CD14-positive monocyte (primary cell): ENCODE results near the gene FAM107B. TPM values are rescaled to one million over a fixed set of nuclear protein-coding genes. Genes with fewer than 3 reads are reported as not detected.

ENCODE experiments used
- DNase-seq, 3 donors: peaks; one replicate each; pipeline ENCODE4 v3.0.0-alpha.2; 2011 to 2022
- H2AFZ ChIP-seq: 2 replicates; pipeline ENCODE4 v1.6.0; 2012; ENCODE audit warnings: mild to moderate bottlenecking, low read depth, low read length, inconsistent platforms; ENCODE audit not compliant: insufficient read depth, poor library complexity, severe bottlenecking
- H3K27ac ChIP-seq, 2 donors: 1 replicate in 1 of 2; 2 replicates in 1 of 2; pipeline ENCODE4 v1.5.1; 2012 to 2013; ENCODE audit warnings: low read length in 2 of 2, control low read depth in 1 of 2, inconsistent platforms in 1 of 2, low read depth in 1 of 2, mild to moderate bottlenecking in 1 of 2
- H3K27me3 ChIP-seq, 2 donors: one replicate each; pipeline versions ENCODE4 v1.6.0 to v1.6.1; 2011 to 2013; ENCODE audit warnings: low read length in 2 of 2; ENCODE audit not compliant: control insufficient read depth in 2 of 2, insufficient read depth in 2 of 2
- H3K36me3 ChIP-seq, 2 donors: replicated peaks in 1 of 2; 1 replicate in 1 of 2; 2 replicates in 1 of 2; pipeline versions ENCODE4 v1.5.1 to v1.6.1; 2012 to 2013; ENCODE audit warnings: low read length in 2 of 2, control low read depth in 1 of 2, inconsistent platforms in 1 of 2, mild to moderate bottlenecking in 1 of 2; ENCODE audit not compliant: insufficient read depth in 2 of 2, control insufficient read depth in 1 of 2
- H3K4me1 ChIP-seq, 2 donors: 1 replicate in 1 of 2; 2 replicates in 1 of 2; pipeline versions ENCODE4 v1.5.1 to v1.6.1; 2012 to 2013; ENCODE audit warnings: low read length in 2 of 2, control low read depth in 1 of 2, inconsistent platforms in 1 of 2, mild to moderate bottlenecking in 1 of 2, moderate library complexity in 1 of 2; ENCODE audit not compliant: insufficient read depth in 2 of 2, control insufficient read depth in 1 of 2
- H3K4me2 ChIP-seq: replicated peaks from 2 replicates; pipeline ENCODE3; 2012; ENCODE audit warnings: low read length, moderate library complexity, mild to moderate bottlenecking; ENCODE audit not compliant: poor library complexity, severe bottlenecking; ENCODE audit errors: extremely low read depth
- H3K4me3 ChIP-seq, 3 experiments: fragments of 200-600 bp in 1 of 3; sonication (generic) in 1 of 3; replicated peaks in 1 of 3; 1 replicate in 2 of 3; 2 replicates in 1 of 3; pipeline ENCODE4 v1.5.1; 2011 to 2013; ENCODE audit warnings: low read length in 3 of 3, mild to moderate bottlenecking in 3 of 3, control low read depth in 2 of 3, low read depth in 2 of 3, inconsistent platforms in 1 of 3, moderate library complexity in 1 of 3
- H3K79me2 ChIP-seq: 2 replicates; pipeline ENCODE4 v1.6.0; 2012; ENCODE audit warnings: mild to moderate bottlenecking, control low read depth, inconsistent platforms, low read length, moderate library complexity; ENCODE audit not compliant: insufficient read depth
- H3K9ac ChIP-seq: 2 replicates; pipeline ENCODE4 v1.6.0; 2017; ENCODE audit warnings: low read length, mild to moderate bottlenecking; ENCODE audit not compliant: insufficient read depth, poor library complexity, severe bottlenecking
- H3K9me3 ChIP-seq, 2 donors: replicated peaks in 1 of 2; 1 replicate in 1 of 2; 2 replicates in 1 of 2; pipeline versions ENCODE4 v1.5.1 to v1.6.1; 2012 to 2013; ENCODE audit warnings: low read length in 2 of 2, control low read depth in 1 of 2; ENCODE audit not compliant: control insufficient read depth in 1 of 2, insufficient read depth in 1 of 2
- H4K20me1 ChIP-seq: 2 replicates; pipeline ENCODE4 v1.6.0; 2012; ENCODE audit warnings: mild to moderate bottlenecking, low read length, control low read depth, moderate library complexity; ENCODE audit not compliant: insufficient read depth
- H3K27ac Mint-ChIP-seq, 7 donors: one replicate each; pipeline ENCODE4 v1.8.0; 2020; ENCODE audit warnings: mild to moderate bottlenecking in 7 of 7, mixed read lengths in 7 of 7, moderate library complexity in 6 of 7, inconsistent platforms in 2 of 7
- H3K27me3 Mint-ChIP-seq, 3 donors: one replicate each; pipeline ENCODE4 v1.8.0; 2021 to 2022; ENCODE audit warnings: low read depth in 3 of 3, mild to moderate bottlenecking in 3 of 3, mixed read lengths in 3 of 3, moderate library complexity in 3 of 3, inconsistent platforms in 1 of 3
- H3K36me3 Mint-ChIP-seq, 2 donors: one replicate each; pipeline ENCODE4 v1.8.0; 2020; ENCODE audit warnings: mixed read lengths in 2 of 2, inconsistent platforms in 1 of 2, mild to moderate bottlenecking in 1 of 2
- H3K4me1 Mint-ChIP-seq: one replicate; pipeline ENCODE4 v1.8.0; 2020; ENCODE audit warnings: mild to moderate bottlenecking, mixed read lengths
- H3K4me3 Mint-ChIP-seq, 2 donors: one replicate each; pipeline ENCODE4 v1.8.0; 2020; ENCODE audit warnings: mild to moderate bottlenecking in 2 of 2, mixed read lengths in 2 of 2, moderate library complexity in 1 of 2
- H3K9me3 Mint-ChIP-seq, 7 donors: one replicate each; pipeline ENCODE4 v1.8.0; 2020 to 2022; ENCODE audit warnings: mixed read lengths in 7 of 7, mild to moderate bottlenecking in 6 of 7, moderate library complexity in 6 of 7, inconsistent platforms in 2 of 7
- WGBS: methylation state at CpG from one replicate; pipeline ENCODE4 v1.1.5; 2013; ENCODE audit warnings: missing lambda C conversion rate; ENCODE audit not compliant: insufficient coverage; 5-methylcytosine and 5-hydroxymethylcytosine counted together
- intact Hi-C, 2 donors: fragments of 100-400 bp; cut with micrococcal nuclease; formaldehyde crosslinking; loops; one replicate each; pipeline versions ENCODE4 v1.15.0 to v1.15.1; 2023
- polyA minus RNA-seq: library from RNA; depleted of rRNA, polyadenylated mRNA; stranded (reverse); fragments of >200 nt; gene quantifications from 2 replicates; pipeline ENCODE4 v1.2.3, GENCODE V29; 2012
- polyA plus RNA-seq, 3 donors: library from polyadenylated mRNA; depleted of rRNA in 1 of 3; unstranded in 2 of 3; stranded (reverse) in 1 of 3; fragments of 300-500 nt in 2 of 3; fragments of >200 nt in 1 of 3; fragmentation: Illumina TruSeq in 2 of 3; gene quantifications; 1 replicate in 2 of 3; 2 replicates in 1 of 3; pipeline ENCODE4 v1.2.3, GENCODE V29; 2012 to 2021
- total RNA-seq, 12 experiments: library from RNA in 1 of 12; stranded (reverse) in 1 of 12; fragments of 120-200 nt in 1 of 12; gene quantifications; one replicate each; pipeline ENCODE4 v1.2.4 and lab custom pipeline; 2013 to 2026; ENCODE audit warnings: mixed read lengths in 6 of 12, inconsistent platforms in 1 of 12
- TF ChIP-seq, protein P1 (sequence below): fragments of 200-600 bp; IDR thresholded peaks from one replicate; pipeline ENCODE4 v1.8.0; 2022; ENCODE audit warnings: antibody characterized with exemption, mild to moderate bottlenecking

The FAM107B gene
- total RNA-seq (2013) = 63.7 TPM
- polyA plus RNA-seq (10 to 100 TPM; 27.2 to 68.5 (median 28.4) TPM), polyA minus RNA-seq (22.2 and 31.1 TPM in 2 replicates), total RNA-seq (lab: John Stamatoyannopoulos, UW) (332 to 748 (median 498) reads per million in 11 experiments)

DNA sequence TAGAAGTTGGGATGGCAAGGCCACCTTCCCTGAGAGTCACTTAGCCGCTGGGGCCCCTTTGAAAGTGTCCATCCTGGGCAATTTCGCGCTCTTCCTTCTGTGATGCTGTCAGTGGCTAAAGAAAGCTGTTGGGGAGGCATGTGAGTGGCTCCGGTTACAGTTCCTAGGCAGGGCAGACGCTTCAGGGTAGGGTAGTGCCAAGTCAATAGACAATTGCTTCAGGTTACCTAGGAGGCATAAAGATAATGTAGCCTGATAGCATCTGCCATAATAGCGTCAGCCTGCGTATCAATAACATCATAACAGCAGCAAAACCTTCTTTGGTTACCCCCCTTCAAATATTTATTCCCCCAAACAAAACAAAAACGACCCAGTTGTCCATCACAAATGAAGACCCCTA is at the start of gene FAM107B:
Gene FAM107B, minus strand, starts transcription at position 101 of the 400 bp plus-strand sequence. CDS start 234 bp downstream, outside the sequence.
- Histone ChIP-seq H3K27me3 (no peaks in the 10 kb centered on the region), H3K36me3 (no peaks in the 10 kb centered on the region), H3K9ac (no peak within 1 kb of the TSS), H3K79me2 (no peaks in the 10 kb centered on the region), H3K27ac (no peak within 1 kb of the TSS), H3K9me3 (no peaks in the 10 kb centered on the region), H3K4me3 (no peak within 1 kb of the TSS), H3K4me1 (no peaks in the 10 kb centered on the region), H4K20me1 (no peaks in the 10 kb centered on the region), H3K4me2 (no peak within 1 kb of the TSS), H2AFZ (no peak within 1 kb of the TSS)
- Mint-ChIP-seq H3K4me3 (no peak within 1 kb of the TSS), H3K36me3 (no peaks in the 10 kb centered on the region), H3K27ac (no peak within 1 kb of the TSS), H3K4me1 (peaks cover 12% of the 10 kb centered on the region), H3K27me3 (peaks cover 0 to 7% (median 0%) of the 10 kb centered on the region in 3 donors), H3K9me3 (peaks cover 0 to 4% (median 0%) of the 10 kb centered on the region in 7 donors)
- TF ChIP-seq, protein P1, sequence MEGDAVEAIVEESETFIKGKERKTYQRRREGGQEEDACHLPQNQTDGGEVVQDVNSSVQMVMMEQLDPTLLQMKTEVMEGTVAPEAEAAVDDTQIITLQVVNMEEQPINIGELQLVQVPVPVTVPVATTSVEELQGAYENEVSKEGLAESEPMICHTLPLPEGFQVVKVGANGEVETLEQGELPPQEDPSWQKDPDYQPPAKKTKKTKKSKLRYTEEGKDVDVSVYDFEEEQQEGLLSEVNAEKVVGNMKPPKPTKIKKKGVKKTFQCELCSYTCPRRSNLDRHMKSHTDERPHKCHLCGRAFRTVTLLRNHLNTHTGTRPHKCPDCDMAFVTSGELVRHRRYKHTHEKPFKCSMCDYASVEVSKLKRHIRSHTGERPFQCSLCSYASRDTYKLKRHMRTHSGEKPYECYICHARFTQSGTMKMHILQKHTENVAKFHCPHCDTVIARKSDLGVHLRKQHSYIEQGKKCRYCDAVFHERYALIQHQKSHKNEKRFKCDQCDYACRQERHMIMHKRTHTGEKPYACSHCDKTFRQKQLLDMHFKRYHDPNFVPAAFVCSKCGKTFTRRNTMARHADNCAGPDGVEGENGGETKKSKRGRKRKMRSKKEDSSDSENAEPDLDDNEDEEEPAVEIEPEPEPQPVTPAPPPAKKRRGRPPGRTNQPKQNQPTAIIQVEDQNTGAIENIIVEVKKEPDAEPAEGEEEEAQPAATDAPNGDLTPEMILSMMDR = no peak
- DNase-seq = no peak
- intact Hi-C loops = no loop called here
- WGBS = 100% methylated on average over 5 of the region's 8 CpGs

- no peaks in the 10 kb centered on the region for H3K79me2 ChIP-seq
- H3K4me1 Mint-ChIP-seq = peaks cover 22% of the 10 kb centered on the region
- H3K27ac ChIP-seq = no peak overlapping the region
- H3K27me3 Mint-ChIP-seq = peaks cover 0 to 3% (median 0%) of the 10 kb centered on the region in 3 donors
- peaks cover 9 to 19% (median 14%) of the 10 kb centered on the region in 7 donors for H3K9me3 Mint-ChIP-seq
- H3K27me3 ChIP-seq = no peaks in the 10 kb centered on the region
- no peak for DNase-seq
- H3K9me3 ChIP-seq = peaks cover 0 to 13% of the 10 kb centered on the region in 2 donors
- no peak overlapping the region for H3K4me2 ChIP-seq
- H3K36me3 ChIP-seq = no peaks in the 10 kb centered on the region
- no peak overlapping the region for H3K9ac ChIP-seq
- H3K36me3 Mint-ChIP-seq = no peaks in the 10 kb centered on the region
- WGBS = 100% methylated on average over 2 of the region's 3 CpGs
- peak overlapping the region in 1 of 7 donors; percentile 35 for H3K27ac Mint-ChIP-seq
- TF ChIP-seq, protein P1 = no peak
- H4K20me1 ChIP-seq = peaks cover 5% of the 10 kb centered on the region
- intact Hi-C loops = loop anchor here (5.0 to 10.0 kb wide), 5 partner anchors 62 to 319 kb away; no protein-coding TSS in a partner anchor
- H3K4me1 ChIP-seq = peaks cover 12% of the 10 kb centered on the region in 2 donors
- H3K4me3 Mint-ChIP-seq = no peak overlapping the region
- no peak overlapping the region for H3K4me3 ChIP-seq
- no peak overlapping the region for H2AFZ ChIP-seq
These were observed 49.3 kb upstream of the FAM107B start for GRCh38 chr10:14823966-14824365.
